Measurements from ENCODE around the gene SLC35B4. TPM values are rescaled to one million over a fixed set of nuclear protein-coding genes. Genes with fewer than 3 reads are reported as not detected.

SLC35B4 gene
- total RNA-seq, 1 donor from 2014 or later, result 5.3 TPM

DNA sequence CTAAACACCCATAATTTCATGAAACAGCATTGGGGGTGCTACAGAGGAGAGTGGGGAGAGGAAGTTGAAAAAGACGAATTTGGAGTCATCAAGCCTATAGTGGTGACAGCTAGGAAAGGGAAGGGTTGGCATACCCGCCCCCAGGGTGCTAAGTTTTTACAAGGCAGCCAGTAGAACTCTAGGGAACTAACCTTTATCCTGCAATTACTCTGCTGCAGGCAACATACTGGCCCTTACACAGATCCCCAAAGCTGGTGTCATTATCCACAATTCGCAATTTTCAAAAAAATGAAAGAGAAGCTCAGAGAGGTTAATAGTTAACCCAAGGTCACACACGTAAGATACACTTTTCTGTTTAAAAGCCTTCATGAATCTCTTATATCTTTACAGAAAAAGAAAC lies 14.2 kb upstream of the SLC35B4 start:
- no peak for DNase-seq (ENCODE audit: low spot score in 2 of 2)
- Histone ChIP-seq H3K9me3 (no peaks in the 10 kb centered on the region), H3K27ac (no peak overlapping the region), H3K4me1 (no peaks in the 10 kb centered on the region), H3K4me3 (no peak overlapping the region), H3K36me3 (no peaks in the 10 kb centered on the region), H3K27me3 (no peaks in the 10 kb centered on the region)
- no peak for TF ChIP-seq CTCF (IDR thresholded peaks at IDR 0.05)
- intact Hi-C loops (cut with DNase I), result no loop called here

GRCh38 chr7:134329614-134330346 lies 13.1 kb upstream of the SLC35B4 start:
- intact Hi-C loops (cut with DNase I), result no loop called here
- DNase-seq (ENCODE audit: low spot score in 2 of 2), result no peak
- Histone ChIP-seq H3K4me3 (no peak overlapping the region), H3K4me1 (no peaks in the 10 kb centered on the region), H3K9me3 (no peaks in the 10 kb centered on the region), H3K27me3 (no peaks in the 10 kb centered on the region), H3K36me3 (no peaks in the 10 kb centered on the region), H3K27ac (no peak overlapping the region)
- no peak for TF ChIP-seq CTCF (IDR thresholded peaks at IDR 0.05)

- H3K27ac ChIP-seq, result no peak overlapping the region
- no peak for TF ChIP-seq CTCF (IDR thresholded peaks at IDR 0.05)
- no peaks in the 10 kb centered on the region for H3K36me3 ChIP-seq
- no peak overlapping the region for H3K4me3 ChIP-seq
- no peaks in the 10 kb centered on the region for H3K27me3 ChIP-seq
- intact Hi-C loops (cut with DNase I), result no loop called here
- H3K4me1 ChIP-seq, result no peaks in the 10 kb centered on the region
- no peak for DNase-seq (ENCODE audit: low spot score in 2 of 2)
- H3K9me3 ChIP-seq, result no peaks in the 10 kb centered on the region
These were observed 12.2 kb upstream of the SLC35B4 start for GRCh38 chr7:134328900-134329299.

- no peak overlapping the region for H3K4me3 ChIP-seq
- no peaks in the 10 kb centered on the region for H3K27me3 ChIP-seq
- TF ChIP-seq CTCF (IDR thresholded peaks at IDR 0.05), result no peak
- H3K9me3 ChIP-seq, result no peaks in the 10 kb centered on the region
- intact Hi-C loops (cut with DNase I), result no loop called here
- H3K4me1 ChIP-seq, result no peaks in the 10 kb centered on the region
- H3K36me3 ChIP-seq, result no peaks in the 10 kb centered on the region
- H3K27ac ChIP-seq, result no peak overlapping the region
- DNase-seq (ENCODE audit: low spot score in 2 of 2), result no peak
These were observed 11.2 kb upstream of the SLC35B4 start for GRCh38 chr7:134327896-134328295.

GRCh38 chr7:134324107-134324506 lies 7.4 kb upstream of the SLC35B4 start:
- H3K9me3 ChIP-seq, result no peaks in the 10 kb centered on the region
- H3K4me3 ChIP-seq, result no peak overlapping the region
- H3K27me3 ChIP-seq, result no peaks in the 10 kb centered on the region
- no peaks in the 10 kb centered on the region for H3K4me1 ChIP-seq
- no peaks in the 10 kb centered on the region for H3K36me3 ChIP-seq
- no peak overlapping the region for H3K27ac ChIP-seq
- intact Hi-C loops (cut with DNase I), result no loop called here
- DNase-seq (ENCODE audit: low spot score in 2 of 2), result no peak
- no peak for TF ChIP-seq CTCF (IDR thresholded peaks at IDR 0.05)

- H3K27me3 ChIP-seq, result no peaks in the 10 kb centered on the region
- DNase-seq (ENCODE audit: low spot score in 2 of 2), result no peak
- no peak overlapping the region for H3K4me3 ChIP-seq
- no peak for TF ChIP-seq CTCF (IDR thresholded peaks at IDR 0.05)
- H3K4me1 ChIP-seq, result peaks cover 0 to 6% of the 10 kb centered on the region in 2 donors
- H3K9me3 ChIP-seq, result no peaks in the 10 kb centered on the region
- H3K36me3 ChIP-seq, result no peaks in the 10 kb centered on the region
- no peak overlapping the region for H3K27ac ChIP-seq
- intact Hi-C loops (cut with DNase I), result no loop called here
These were observed 3.5 kb upstream of the SLC35B4 start for GRCh38 chr7:134320201-134320600.

Data from ascending aorta (tissue), 2 donors.